HG03097 (cell line): Measurements from ENCODE around the gene CLOCK.
"Not testable (repeated sequence)": the region's sequence is repeated elsewhere in the genome, so short reads cannot be mapped to it uniquely, and the experiment has no call there.

Source experiments
- ATAC-seq: cut with Tn5 transposase; IDR thresholded peaks from one replicate; pipeline ENCODE4 v1.9.1; 2021; ENCODE audit not compliant: unreplicated experiment, low FRiP score

The CLOCK gene, protein sequence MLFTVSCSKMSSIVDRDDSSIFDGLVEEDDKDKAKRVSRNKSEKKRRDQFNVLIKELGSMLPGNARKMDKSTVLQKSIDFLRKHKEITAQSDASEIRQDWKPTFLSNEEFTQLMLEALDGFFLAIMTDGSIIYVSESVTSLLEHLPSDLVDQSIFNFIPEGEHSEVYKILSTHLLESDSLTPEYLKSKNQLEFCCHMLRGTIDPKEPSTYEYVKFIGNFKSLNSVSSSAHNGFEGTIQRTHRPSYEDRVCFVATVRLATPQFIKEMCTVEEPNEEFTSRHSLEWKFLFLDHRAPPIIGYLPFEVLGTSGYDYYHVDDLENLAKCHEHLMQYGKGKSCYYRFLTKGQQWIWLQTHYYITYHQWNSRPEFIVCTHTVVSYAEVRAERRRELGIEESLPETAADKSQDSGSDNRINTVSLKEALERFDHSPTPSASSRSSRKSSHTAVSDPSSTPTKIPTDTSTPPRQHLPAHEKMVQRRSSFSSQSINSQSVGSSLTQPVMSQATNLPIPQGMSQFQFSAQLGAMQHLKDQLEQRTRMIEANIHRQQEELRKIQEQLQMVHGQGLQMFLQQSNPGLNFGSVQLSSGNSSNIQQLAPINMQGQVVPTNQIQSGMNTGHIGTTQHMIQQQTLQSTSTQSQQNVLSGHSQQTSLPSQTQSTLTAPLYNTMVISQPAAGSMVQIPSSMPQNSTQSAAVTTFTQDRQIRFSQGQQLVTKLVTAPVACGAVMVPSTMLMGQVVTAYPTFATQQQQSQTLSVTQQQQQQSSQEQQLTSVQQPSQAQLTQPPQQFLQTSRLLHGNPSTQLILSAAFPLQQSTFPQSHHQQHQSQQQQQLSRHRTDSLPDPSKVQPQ

DNA sequence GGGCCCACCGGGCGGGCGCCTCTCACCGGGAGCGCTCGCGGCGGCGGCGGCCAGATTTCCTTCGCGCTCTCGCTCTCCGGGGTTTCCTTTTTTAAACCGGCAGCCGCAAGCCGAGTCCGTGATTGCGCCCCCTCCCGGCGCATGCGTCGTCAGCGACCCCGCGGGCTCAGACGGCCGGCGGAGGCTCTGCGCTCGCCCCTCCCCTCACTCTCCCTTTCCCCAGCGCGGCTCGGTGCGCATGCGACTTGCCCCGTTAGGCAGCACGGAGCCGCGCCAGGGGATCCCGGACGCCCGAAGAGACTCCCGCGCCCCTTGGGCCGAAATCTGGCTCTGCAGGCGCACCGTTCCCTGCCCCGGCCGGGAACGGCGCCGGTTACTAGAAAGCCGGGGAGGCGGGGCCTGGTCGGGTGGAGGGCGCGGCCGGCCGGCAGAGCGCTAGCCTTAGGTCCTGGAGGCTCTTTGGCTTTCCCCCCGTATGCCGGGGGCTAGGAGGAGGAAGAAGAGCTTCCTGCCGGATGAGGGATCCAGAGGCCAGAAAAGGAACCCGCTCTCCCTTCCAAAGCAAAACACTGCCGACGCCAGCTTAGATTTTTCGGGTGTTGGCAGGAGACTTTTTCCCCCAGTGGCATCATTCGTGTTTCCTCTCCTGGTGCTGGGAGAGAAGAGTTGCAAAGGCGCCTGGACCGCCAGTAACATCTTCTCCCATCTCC lies at the start of gene CLOCK:
Gene CLOCK (minus strand): TSS at position 154 of the 710 bp plus-strand sequence. CDS start 64,124 bp downstream, outside the sequence.
- ATAC-seq: peak; percentile 69

GRCh38 chr4:55592014-55592413 lies 45.3 kb upstream of the CLOCK start, which contains the start of gene PDCL2:
Gene PDCL2, minus strand, starts transcription at chr4:55592245. Its CDS starts 136 bp downstream, at chr4:55592109.
- ATAC-seq: no peak

DNA sequence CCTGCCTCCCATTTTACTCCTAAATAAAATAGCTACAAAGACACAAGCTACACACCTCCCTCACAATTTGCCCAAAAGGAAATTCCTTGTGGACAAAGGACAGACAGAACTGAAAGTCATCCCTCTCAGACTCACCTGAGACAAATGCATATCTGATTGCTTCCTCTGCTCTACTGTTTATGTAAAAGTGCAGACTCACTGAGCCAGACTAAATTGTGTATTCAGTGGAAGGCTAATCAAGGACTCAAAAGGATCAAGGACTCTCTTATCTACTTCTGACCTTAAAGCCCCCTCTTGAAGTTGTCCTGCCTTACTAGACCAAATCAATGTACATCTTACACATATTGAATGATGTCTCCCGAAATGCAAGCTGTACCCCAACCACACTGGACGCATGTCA lies 41.5 kb upstream of the CLOCK start:
- ATAC-seq: no peak

- ATAC-seq: not testable (repeated sequence)
Observed at GRCh38 chr4:55582773-55583172, 36.1 kb upstream of the CLOCK start.

GRCh38 chr4:55578341-55579010 lies 31.8 kb upstream of the CLOCK start:
- no peak for ATAC-seq

DNA sequence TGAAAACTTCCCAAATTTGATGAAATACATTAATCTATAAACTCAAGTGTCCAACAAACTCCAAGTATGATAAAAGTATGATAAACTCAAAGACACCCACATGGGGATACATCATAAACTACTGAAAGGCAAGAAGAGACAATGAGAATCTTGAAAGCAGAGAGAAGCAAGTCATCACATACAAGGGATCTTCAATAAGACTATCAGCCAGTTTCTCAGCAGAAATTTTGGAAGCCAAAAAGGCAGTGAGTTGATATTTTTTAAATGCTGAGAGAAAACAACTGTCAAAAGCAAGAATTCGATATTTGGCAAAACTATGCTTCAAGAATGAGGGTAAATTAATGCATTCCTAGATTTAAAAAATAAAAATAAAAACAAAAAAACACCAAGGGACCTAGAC lies 28.8 kb upstream of the CLOCK start:
- no peak for ATAC-seq

DNA sequence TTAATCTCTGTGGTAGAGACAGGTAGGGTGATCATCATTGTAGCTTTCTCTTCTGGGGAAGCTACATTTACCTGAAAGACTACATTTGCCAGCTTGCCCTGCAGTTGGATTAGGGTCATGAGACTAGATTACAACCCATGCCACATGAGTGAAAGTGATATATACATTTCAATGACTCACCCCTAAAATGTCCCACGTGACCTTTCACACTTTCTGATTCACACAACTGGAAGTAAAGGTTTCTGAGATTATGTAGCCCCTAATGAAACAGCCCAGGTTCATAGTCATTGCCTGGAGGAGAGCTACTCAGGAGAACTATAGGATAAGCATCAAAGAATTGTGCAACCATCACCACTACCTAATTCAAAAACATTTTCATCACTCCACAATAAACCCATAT lies 27.5 kb upstream of the CLOCK start:
- ATAC-seq: no peak

- no peak for ATAC-seq
Observed at GRCh38 chr4:55571806-55572205, 25.1 kb upstream of the CLOCK start.

DNA sequence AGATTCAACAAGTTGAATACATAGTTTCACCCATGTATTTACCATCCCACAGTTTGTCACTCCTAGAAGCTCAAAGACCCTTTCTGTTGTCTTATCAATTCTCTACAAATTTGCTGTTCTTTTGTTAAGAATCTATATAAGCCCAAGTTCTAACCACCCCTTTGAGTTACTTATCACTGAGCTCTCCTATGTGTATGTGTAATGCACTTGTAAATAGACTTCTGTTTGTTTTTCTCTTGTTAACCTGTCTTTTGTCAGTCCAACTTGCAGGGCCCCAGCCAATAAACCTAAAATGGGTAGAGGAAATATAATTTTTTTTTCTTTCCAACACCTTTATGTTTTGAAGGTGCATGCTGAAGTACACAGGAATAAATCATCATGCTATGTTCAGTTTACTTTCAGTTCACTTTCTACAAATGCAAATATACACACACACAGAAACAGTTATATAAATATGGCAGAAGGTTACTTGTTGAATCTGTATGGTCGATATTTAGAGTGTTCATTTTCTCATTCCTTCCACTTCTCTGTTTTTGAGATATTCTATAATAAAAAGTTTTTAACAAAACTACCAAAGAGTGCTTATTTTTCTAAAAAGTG lies 22.3 kb upstream of the CLOCK start:
- ATAC-seq: no peak

- ATAC-seq: peak; percentile 95
Observed at GRCh38 chr4:55561889-55562288, 15.2 kb upstream of the CLOCK start.

GRCh38 chr4:55560096-55560495 lies 13.4 kb upstream of the CLOCK start:
- no peak for ATAC-seq

- no peak for ATAC-seq
Observed at GRCh38 chr4:55554453-55555030, 7.8 kb upstream of the CLOCK start.

DNA sequence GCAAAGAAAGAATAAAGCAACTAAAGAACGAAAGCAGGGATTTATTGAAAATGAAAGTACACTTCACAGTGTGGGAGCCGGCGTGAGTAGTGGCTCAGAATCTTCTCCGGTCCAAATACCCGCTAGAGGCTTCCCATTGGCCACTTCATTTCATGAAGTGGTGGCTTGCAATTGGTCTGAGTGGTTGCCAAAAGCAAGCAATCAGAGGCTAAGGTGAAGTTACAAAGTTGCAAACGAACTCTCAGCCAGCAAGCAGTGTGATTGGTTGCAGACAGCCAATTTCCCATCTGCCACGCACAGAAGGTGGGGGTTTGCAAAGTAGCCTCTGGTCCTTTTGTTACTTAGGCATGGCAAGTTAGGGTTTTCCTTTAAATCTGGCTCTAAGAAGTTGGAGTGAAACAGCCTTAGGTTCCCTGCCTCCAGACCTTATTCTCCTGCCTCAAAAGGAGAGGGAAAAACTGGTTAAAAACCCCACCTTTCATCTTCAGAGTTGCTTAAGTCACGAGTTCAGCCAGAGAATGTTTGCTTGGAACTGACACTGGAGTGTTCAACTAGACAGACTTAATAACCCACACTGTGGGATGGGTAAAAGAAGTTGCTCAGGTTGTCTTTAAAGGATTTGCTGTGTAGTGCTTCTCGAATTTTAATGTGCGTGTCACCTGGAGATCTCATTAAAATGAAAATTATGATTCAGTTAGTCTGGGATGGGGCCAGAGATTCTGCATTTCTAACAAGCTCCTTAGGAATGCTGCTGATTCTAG lies 6.9 kb upstream of the CLOCK start:
- no peak for ATAC-seq

DNA sequence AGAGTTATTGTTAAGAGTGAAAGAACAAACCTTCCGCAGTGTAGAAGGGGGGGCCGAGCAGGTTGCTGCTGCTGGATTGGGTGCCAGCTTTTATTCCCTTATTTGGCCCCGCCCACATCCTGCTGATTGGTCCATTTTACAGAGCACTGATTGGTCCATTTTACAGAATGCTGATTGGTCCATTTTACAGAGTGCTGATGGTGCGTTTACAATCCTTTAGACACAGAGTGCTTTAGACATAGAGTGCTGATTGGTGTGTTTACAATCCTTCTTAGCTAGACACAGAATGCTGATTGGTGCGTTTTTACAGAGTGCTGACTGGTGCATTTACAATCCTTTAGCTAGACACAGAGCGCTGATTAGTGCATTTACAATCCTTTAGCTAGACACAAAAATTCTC lies 5.3 kb upstream of the CLOCK start:
- ATAC-seq: not testable (repeated sequence)

DNA sequence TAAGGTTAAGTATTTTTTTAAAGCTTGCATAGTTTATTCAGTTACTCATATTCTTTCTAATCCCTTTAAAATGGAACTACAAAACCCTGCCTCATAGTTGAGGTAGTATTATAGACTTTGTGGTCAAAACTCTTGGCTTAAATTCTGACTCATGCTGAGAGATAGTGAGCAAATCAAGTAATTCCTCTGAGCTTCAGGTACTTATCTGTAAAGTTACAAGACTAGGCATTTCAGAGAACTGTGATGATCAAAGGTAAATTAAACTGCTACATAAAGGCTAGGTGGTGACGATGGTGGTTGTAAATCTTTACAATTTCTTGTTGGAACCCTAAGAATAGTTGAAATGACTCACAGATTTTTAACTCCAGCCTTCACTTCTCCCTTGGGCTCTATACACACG lies 3.2 kb upstream of the CLOCK start:
- ATAC-seq: no peak

DNA sequence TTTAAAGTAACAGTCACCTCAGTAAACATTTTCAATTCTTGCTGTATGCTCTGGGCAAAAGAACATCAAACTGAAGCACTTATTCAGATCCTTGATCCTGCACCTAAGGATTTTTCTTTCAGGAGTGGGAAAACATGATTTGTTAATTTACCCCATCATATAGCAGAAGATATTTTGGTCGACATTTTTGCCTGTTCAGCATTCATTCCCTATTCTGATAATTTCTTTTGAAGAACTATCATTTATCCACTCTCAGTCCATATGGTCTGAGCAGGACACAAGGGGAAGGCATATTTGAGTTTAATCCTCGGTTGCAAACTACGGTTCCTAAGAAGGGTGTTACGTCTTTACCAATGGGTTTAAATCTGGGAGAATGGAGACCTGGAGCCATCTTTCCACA lies 1.2 kb upstream of the CLOCK start:
- no peak for ATAC-seq

- ATAC-seq: no peak
Observed at GRCh38 chr4:55547466-55547770, 709 bp upstream of the CLOCK start.

DNA sequence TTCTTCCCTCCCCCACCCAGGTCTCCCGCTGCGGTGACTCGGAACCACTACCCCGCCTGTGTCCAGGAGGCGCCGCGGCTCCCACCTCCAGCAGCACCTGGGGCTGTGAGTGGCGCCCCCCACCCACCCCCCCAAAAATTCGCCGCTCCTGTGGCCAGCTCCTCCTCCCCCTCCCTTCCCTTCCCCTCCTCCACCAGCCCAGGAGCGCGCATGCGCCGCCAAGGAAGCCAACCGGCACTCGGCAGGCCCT lies 278 bp downstream of the CLOCK start:
- peak; percentile 40 for ATAC-seq
